ENCODE measurements around the gene NCAN.
"Not testable (repeated sequence)": the region's sequence is repeated elsewhere in the genome, so short reads cannot be mapped to it uniquely, and the experiment has no call there.

Gene NCAN

DNA sequence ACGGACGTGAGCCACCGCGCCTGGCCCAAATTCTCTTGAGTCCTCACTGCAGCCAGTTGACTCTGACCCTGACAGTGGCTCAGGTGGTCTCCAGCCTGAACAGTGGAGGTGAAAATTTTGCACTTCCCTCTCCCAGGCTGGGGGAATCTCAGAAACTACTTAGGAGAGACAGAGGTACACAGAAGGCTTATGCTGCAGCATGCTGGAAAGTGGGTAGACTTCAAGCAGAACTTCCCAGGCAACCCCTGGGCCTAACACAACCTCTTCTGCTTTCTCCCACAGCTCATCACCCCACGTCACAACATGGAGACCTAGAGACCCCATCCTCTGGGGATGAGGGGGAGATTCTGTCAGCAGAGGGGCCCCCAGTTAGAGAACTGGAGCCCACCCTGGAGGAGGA is 14.4 kb downstream of the NCAN start:
- DNase-seq: no peak

DNA sequence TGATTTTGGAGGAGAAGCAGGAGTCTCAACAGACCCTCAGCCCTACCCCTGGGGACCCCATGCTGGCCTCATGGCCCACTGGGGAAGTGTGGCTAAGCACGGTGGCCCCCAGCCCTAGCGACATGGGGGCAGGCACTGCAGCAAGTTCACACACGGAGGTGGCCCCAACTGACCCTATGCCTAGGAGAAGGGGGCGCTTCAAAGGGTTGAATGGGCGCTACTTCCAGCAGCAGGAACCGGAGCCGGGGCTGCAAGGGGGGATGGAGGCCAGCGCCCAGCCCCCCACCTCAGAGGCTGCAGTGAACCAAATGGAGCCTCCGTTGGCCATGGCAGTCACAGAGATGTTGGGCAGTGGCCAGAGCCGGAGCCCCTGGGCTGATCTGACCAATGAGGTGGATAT is 14.9 kb downstream of the NCAN start:
- DNase-seq: no peak

DNA sequence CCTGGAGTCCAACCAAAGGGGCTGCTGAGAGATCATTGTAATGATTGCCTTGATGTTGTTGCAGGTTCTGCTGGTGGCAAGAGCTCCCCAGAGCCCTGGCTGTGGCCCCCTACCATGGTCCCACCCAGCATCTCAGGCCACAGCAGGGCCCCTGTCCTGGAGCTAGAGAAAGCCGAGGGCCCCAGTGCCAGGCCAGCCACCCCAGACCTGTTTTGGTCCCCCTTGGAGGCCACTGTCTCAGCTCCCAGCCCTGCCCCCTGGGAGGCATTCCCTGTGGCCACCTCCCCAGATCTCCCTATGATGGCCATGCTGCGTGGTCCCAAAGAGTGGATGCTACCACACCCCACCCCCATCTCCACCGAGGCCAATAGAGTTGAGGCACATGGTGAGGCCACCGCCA is 15.5 kb downstream of the NCAN start:
- no peak for DNase-seq

DNA sequence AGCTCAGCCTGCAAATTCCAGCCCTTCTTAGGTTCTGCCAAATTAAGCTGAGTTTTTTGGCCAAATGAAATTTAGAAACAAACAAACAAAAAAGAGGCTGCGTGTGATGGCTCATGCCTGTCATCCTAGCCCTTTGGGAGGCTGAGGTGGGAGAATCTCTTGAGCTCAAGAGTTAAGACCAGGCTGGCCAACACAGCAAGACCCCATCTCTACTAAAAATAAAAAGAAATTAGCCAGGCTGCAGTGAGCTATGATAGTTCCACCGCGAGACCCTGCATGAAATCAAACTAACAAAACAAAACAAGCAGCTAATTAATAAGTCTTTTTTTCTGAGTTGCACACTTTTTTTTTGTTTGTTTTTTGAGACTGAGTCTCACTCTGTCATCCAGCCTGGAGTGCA is 17.9 kb downstream of the NCAN start:
- DNase-seq: no peak

DNA sequence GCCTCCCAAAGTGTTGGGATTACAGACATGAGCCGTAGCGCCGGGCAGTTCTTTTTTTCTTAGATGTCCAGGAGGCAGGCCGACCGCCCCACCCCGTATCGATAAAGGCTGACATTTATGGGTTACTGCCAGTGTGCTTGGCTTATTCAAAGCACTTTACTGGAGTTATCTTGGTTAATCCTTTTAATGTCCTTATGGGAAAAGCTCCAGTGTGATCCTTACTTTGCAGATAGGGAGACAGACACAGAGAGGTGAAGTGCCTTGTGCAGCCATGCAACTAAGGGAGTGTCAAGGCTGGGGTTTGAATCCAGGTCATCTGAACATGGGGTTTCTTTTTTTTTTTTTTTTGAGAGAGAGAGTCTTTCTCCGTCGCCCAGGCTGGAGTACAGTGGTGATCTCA is 19.2 kb downstream of the NCAN start:
- no peak for DNase-seq

DNA sequence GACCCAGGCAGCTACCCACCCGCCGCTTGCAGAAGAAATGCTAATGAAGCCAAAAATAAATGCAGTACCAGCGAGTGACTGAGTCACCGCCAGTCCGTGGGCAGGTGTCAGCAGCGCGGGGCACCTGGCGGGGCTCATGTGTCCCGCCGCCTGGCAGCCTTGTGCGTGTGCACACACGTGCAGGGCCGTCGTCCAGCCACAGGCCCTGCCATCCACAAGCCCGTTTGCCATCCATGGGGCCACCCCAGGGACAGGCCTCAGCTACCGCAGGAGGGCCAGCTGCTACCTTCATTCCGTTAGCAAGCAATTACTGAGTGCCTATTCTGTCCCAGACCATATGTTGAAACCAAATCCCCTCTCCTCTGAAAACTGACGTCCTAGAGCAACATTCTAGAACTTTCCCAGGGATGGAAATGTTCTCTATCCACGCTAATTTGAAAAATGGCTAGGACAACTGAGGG is 20.5 kb downstream of the NCAN start:
- DNase-seq: no peak

DNA sequence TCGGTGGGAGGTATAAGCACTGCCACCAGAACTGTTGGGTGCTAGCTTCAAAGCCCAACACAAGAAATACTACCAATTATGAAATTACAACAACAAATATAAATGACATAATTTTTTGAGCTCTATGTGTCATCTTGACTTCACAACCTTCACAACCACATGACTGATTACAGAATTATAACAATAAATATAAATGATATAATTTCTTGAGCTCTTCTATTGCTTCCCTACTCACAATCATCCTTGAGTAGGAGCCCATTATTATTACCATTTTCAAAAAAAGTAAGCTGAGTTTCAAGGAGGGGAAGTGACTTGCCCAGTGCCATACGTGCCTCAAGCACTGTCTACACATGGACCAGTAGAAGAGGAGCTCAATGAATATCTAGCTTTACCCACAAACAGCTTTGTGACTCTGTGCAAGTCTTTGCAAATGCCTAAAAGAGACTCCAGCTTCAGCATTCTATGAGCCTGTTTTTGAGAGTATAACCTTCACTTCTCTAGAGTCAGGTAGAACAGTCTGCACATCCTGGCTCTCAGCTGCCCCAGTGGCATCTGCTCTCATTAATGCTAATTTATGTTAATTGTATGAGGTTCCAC is 22.6 kb downstream of the NCAN start:
- DNase-seq: no peak

DNA sequence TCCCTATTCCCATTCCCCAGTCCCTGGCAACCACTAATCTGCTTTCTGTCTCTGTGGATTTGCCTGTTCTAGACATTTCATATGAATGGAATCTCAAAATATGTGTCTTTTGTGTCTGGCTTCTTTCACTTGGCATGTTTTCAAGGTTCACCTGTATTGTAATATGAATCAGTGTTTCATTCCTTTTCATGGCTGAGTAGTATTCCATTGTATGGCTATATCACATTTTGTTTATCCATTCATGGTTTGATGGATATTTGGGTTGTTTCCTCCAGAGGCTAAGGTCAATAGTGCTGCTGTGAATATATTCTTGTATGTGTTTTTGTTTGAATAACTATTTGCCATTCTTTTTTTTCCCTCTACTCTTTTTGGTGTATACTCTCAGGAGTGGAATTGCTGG is 24.4 kb downstream of the NCAN start:
- DNase-seq: no peak

DNA sequence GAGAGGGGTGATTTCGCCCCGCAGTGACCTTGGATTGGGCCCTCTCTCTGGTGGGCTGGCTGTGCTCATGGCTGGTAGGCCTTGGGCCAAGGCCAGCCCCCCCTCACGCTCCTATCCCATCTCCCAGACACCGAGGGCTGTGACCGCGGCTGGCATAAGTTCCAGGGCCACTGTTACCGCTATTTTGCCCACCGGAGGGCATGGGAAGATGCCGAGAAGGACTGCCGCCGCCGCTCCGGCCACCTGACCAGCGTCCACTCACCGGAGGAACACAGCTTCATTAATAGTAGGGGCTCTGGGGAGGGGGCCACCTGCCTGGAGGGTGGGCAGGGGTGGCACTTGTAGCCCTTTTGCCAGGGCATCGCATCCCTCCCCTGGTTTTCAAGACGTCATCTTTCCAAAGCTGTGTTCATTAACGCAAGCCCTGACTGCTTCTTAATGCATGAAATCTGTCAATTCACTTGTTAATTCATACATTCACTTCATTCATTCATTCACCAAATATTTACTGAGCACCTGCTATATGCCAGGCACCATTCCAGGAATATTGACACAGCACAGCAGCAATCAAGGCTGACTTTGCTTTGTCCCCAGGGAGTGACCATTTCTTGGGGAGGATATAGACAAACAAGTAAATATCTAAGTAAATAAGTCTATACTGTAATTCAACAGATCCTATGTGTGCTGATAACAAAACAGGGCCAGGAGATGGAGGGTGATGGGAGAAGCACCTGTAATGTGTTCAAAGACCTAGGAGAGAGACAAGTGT is 26.6 kb downstream of the NCAN start:
- DNase-seq: no peak

DNA sequence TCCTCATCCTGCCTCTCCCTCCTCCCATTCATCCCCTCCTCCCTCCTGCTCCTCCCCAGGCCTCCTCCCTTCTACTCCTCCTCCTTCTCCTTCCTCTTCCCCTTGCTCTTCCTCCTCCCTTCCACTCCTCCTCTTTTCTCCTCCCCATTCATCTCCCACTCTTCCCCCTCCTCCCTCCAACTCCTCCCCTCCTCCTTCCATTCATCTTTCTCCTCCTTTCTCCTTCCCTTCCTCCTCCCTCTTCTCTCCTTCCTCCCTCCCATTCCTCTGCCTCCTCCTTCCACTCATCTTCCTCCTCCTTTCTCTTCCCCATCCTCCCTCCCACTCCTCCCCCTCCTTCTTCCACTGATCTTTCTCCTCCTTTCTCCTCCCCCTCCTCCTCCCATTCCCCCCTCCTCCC is 27.9 kb downstream of the NCAN start:
- DNase-seq: no peak

DNA sequence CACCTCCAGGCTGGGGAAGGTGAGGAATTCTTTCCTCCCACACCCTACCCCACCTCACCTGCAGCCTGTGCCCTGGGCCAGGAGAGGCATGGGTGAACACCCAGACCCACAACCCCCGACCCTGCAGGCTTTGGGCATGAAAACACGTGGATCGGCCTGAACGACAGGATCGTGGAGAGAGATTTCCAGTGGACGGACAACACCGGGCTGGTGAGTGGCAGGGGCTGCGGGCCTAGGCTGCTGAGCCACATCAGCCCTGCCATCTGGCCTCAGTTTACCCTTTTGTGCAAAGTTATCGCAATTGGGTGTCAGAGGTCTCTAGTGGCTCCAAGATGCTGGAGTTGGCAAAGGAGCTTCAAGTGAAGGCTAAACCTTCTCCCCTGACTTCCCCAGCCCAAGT is 28.7 kb downstream of the NCAN start:
- no peak for DNase-seq

DNA sequence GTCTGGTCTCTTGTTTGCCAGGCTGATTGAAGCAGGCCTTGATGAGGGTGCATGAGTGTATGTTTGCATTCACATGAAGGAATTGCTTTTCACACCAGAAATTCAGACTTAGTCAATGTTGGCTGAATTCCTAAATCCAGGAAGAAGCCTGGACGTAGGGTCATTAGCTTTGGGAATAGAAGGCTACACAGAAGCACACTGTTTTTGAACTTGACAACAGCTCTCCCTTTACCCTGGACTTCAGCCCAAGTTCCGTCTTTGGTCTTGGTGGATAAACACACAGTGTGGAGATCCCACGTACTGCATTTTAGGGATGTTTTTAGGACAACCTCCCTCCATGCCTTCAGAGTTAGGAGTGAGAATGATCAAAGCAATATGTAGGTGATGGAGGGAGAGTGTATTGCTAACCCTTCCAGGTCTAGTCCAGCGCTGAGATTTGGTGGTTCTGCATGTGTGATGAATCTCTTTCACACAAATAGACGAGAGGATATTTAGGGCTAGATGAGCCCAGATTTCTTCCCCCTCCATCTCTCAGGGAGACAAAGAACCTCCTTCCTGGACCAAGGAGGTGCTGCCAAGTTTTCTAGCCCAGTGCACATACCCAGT is 38.5 kb downstream of the NCAN start:
- no peak for DNase-seq

DNA sequence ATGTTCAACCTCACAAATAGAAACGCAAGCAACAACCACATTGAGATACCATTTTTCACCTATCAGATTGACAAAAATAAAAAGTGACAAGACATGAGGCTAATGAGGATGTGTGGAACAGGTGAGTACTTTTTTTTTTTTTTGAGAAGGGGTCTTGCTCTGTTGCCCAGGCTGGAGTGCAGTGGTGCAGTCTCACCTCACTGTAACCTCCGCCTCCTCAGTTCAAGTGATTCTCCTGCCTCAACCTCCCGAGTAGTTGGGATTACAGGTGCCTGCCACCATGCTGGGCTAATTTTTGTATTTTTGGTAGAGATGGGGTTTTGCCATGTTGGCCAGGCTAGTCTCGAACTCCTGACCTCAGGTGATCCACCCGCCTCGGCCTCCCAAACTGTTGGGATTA is 41.7 kb downstream of the NCAN start:
- not testable (repeated sequence) for DNase-seq

DNA sequence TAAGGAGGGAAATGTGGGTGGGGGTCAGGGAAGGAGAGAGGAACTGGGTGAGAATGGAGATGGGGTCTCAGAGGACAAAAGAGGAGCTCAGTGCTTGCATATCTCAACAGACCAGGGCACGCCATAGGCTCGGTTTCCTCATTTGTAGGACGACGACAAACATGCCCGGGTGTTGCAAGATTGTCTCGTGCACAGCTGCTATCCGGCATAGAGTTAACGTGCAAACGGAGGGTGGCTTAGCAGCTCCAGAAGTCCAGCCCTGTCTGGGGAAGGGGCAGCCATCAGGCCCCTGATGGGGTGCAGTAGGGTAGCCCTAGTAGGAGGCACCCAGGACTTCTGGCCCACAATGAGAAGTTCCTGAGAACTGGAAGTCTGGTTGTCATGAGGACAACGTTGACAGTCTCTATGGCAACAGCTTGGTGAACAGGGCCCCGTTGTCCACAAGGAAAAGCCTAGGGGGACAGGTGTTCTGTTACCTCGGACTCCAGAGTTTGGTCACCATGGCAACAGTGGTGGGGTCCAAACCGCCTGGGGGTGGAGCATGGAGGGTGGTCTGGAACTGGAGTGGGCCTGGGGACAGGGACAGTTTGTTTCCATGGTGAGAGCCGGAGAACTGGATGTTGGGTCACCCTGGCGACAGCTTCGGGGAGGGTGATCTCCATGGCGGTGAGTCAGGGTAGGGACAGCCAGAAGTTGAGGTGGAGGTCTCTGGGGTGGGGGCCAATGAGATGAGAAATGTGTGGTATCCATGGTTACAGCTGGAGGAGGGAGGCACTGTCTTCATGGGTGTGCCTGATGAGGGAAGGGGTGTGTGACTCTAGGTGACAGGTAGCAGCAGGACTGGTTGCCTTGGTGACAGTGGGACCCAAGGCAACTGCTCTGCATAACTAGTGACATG is 44.6 kb downstream of the NCAN start:
- DNase-seq: no peak

DNA sequence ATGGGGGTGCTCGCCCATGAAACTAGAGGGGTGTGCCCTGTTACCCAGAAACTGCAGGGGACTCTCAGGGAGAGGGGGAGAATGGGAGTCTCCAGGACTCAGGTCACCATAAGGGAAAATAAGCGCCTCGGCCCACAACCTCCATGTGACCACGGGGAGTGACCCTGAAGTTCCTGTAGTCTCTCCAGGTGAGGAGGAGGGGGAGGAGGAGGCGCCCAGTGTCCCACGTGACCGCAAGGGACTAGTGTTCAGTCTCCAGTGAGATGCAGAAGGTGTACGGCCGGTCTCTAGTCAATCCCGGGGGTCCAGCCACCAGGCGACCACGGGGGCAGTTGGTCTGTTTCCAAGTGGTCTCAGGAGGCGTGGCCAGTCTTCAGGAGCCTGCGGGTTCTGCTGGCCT is 45.4 kb downstream of the NCAN start:
- no peak for DNase-seq

DNA sequence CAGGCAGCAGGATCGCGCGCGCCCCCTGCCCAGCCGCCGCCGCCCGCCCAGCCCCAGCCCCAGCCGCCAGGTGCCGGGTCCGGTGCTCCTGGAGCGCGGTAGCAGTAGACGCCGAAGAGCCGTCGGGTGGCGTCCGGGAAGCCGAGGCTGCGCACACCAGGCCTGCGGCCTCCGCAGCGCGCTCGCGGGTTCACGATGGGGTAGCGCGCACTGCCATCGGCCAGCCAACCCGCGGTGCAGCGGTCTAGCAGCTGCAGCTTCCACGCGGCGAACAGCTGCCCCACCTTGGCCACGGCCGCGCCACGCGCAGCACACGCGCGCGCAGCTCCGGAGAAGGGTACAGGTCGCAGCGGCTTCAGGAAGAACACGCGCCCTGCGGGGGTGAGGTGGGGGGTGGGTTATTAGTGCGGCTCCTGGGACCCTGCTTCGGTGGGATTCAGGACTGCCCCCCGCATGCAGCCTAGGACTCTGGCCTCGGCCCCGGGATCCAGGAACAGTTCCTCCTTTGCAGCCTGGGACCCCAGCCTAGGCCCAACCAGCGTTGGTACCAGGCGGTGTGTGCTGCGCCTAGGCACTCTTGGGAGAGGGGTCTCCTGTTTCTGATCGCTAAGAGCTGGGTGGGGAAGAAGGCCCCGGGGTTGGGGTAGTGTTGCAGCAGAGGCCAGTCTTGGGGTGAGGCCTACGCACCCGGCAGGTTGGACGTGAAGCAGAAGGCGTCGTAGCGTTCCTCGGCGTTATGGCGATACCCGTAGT is 46.3 kb downstream of the NCAN start:
- DNase-seq: no peak

DNA sequence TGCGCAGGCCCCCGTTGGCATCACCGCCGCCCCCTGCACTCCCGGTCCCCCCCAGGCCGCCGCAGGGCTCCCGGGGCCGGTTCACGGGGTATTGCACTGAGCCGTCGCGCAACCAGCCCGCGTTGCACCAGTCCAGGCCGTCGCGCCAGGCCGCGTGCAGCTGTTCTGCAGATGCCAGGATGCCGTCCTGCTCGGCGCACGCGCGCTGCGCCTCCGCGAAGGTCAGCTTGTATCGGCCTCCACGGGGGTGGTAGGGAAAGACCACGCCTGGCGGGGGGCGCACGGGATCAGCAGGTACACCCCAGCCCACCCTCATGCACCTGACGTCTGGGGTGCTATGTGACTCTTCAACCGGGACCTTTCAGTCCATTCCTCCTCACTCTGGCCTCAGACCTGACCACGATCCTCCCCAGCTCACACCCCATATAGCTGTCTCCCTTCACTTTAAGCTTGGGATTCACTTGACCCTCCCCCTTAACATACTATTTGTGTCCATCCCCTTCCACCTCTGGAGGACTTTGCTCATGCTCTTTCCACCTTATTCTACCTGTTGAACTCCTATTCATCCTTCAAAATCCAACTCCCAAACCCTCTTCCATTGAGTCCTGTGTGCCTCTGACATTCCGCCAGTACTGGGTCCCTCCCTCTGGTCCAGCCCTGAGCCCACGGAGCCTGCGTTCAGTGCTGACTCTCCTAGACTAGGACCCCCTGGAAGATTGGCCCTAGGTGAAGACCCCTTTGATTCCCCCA is 47.0 kb downstream of the NCAN start:
- DNase-seq: no peak

DNA sequence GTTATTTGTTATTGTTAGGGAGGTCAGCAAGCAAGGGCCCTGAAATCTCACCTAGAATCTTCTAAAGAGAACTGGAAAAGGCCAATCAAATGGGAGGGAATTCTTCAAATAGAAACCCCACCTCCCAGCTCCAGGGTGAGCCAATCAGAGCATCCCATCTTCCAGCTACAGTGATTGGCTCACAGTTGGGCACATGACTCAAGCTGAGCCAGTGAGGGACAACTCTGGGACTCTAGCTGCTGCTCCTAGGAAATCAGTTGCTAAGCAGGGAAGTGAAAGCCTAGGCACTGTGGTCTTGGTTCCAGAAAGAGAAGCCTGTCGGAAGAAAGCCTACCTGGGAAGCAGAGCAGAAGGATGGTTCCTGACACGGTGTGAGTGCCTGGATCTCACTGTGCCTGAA is 48.0 kb downstream of the NCAN start:
- peak; percentile 10 for DNase-seq

DNA sequence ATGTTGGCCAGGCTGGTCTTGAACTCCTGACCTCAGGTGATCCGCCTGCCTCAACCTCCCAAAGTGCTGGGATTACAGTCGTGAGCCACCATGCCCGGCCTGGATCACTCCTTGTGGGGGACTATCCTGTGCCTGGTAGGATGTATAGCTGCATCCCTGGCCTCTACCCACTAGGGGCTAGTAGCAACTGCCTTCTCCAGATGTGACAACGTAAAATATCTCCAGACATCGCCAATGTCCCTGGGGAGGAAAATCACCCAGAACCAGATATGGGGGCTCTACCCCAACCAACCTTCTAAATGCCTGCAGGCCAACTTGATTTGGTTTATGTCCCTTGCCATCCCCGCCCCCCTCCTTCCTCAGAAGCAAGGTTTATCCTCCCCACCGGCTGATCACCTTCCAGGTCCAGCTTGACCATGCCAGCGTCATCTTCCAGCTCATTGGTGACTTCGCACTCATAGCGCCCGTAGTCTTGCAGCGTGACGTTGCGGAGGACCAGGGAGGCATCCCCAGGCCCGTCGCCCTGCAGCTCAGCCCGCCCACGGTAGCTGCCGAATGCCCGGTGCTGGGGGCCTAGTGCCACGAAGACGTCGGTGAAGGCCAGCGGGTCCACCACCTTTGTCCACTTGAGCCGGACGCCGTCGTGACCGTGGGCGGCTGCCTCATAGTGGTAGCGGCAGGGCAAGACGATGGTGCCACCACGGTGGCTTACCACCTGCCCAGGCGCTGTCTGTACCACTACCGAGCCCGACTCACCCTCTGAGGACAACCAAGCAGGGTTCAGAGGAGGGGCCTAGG is 48.9 kb downstream of the NCAN start:
- no peak for DNase-seq

DNA sequence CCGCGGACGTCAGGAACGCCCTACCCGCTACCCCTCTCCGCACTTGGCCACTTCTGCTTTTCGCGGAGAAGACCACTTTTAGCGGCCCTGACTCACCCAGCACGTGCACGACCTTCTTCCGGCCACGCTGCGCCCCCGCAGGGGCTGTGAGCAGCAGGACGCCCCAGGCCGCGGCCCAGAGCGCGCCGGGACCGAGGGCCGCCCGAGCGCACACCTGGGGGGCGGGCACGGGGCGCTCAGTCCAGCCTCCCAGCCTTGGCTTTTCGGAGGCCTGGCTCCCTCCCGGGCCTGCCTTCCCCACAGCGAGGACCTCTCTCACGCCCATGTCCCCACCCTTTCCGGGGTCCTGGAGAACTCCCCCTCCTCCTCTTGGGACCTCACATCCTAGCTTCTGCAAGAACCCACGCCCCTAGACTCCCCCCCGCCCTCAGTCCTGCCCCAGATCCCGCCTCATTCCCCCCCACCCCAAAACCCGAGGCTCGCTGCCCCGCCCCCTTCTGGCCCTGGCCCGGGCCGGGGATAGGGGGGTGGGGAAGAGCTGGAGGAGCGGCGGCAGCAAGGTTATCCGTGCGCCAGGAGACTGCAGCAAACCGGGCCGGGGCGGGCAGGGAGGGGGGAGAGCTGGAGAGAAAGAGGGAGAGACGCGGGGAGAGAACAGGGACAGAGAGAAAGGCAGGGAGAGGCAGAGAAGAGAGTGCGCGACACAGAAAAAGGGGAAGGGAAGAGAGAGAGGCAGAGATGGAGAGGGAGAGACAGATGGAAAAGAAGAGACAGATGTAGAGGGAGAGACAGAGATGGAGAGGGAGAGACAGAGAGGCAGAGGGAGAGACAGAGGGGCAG is 49.8 kb downstream of the NCAN start:
- no peak for DNase-seq

Data from NCI-H526 treated with DMSO at 0.1 percent for 48 hours (cell line).